ENCODE measurements around the gene YEATS2. TPM values are rescaled to one million over a fixed set of nuclear protein-coding genes. Genes with fewer than 3 reads are reported as not detected.

YEATS2 gene
- total RNA-seq, 2 experiments from 2014 or later = 68.2 to 77.2 TPM

GRCh38 chr3:183800243-183800863 lies 102.8 kb downstream of the YEATS2 start:
- no peak overlapping the region for H3K4me3 ChIP-seq (ENCODE audit: low read depth, low read length, poor library complexity, severe bottlenecking)
- no peak overlapping the region for H3K27ac ChIP-seq (ENCODE audit: low read depth, low read length, poor library complexity, severe bottlenecking)
- ChIA-PET CTCF (ENCODE audit: unreplicated experiment) (no interaction called here), POLR2A (interaction anchor here (1.1 kb wide), 1 partner anchor 60 kb away, joined by 6 read pairs; no protein-coding TSS in a partner anchor)
- BruUV-seq (replicated peaks) = no TSS peak
- H2AFZ ChIP-seq (ENCODE audit: low read length) = no peak overlapping the region
- H3K4me1 ChIP-seq (ENCODE audit: insufficient read depth, low read length, poor library complexity, severe bottlenecking) = no peaks in the 10 kb centered on the region
- no peaks in the 10 kb centered on the region for H3K79me2 ChIP-seq (ENCODE audit: insufficient read depth, low read depth, low read length)
- no peak for TF ChIP-seq EZH2phosphoT487 (IDR thresholded peaks at IDR 0.05; ENCODE audit: borderline replicate concordance, low read depth, low read length)
- TF ChIP-seq CTCF (conservative IDR thresholded peaks at IDR 0.05; ENCODE audit: low read length) = no peak
- no peaks in the 10 kb centered on the region for H4K20me1 ChIP-seq (ENCODE audit: insufficient read depth, low read length)
- H3K9me2 ChIP-seq (ENCODE audit: insufficient read depth, low read length) = no peaks in the 10 kb centered on the region
- H3K4me2 ChIP-seq (ENCODE audit: low read length) = no peak overlapping the region
- DNase-seq (ENCODE audit: low spot score) = no peak
- H3K9me3 ChIP-seq (ENCODE audit: low read length) = no peaks in the 10 kb centered on the region
- peaks cover 96% of the 10 kb centered on the region for H3K36me3 ChIP-seq (ENCODE audit: insufficient read depth, low read length)
- intact Hi-C loops (cut with micrococcal nuclease; ENCODE audit: unreplicated experiment) = no loop called here

- DNase-seq (ENCODE audit: low spot score) = no peak
These were observed 104.0 kb downstream of the YEATS2 start for GRCh38 chr3:183801601-183802000.

More at GRCh38 chr3:183801601-183802000, 104.0 kb downstream of the YEATS2 start:
- no peak overlapping the region for H3K4me3 ChIP-seq (ENCODE audit: low read depth, low read length, poor library complexity, severe bottlenecking)
- H3K4me1 ChIP-seq (ENCODE audit: insufficient read depth, low read length, poor library complexity, severe bottlenecking) = no peaks in the 10 kb centered on the region
- no peak overlapping the region for H3K4me2 ChIP-seq (ENCODE audit: low read length)
- TF ChIP-seq EZH2phosphoT487 (IDR thresholded peaks at IDR 0.05; ENCODE audit: borderline replicate concordance, low read depth, low read length) (no peak), CTCF (conservative IDR thresholded peaks at IDR 0.05; ENCODE audit: low read length) (no peak)
- intact Hi-C loops (cut with micrococcal nuclease; ENCODE audit: unreplicated experiment) = no loop called here
- no peaks in the 10 kb centered on the region for H3K9me3 ChIP-seq (ENCODE audit: low read length)
- no peaks in the 10 kb centered on the region for H4K20me1 ChIP-seq (ENCODE audit: insufficient read depth, low read length)
- POLR2A ChIA-PET = interaction anchor here (0.6 kb wide), 1 partner anchor 487 kb away, joined by 6 read pairs; no protein-coding TSS in a partner anchor
- peaks cover 98% of the 10 kb centered on the region for H3K36me3 ChIP-seq (ENCODE audit: insufficient read depth, low read length)
- no peak overlapping the region for H2AFZ ChIP-seq (ENCODE audit: low read length)
- BruUV-seq (replicated peaks) = no TSS peak
- H3K79me2 ChIP-seq (ENCODE audit: insufficient read depth, low read depth, low read length) = no peaks in the 10 kb centered on the region
- CTCF ChIA-PET (ENCODE audit: unreplicated experiment) = no interaction called here
- no peak overlapping the region for H3K27ac ChIP-seq (ENCODE audit: low read depth, low read length, poor library complexity, severe bottlenecking)
- no peaks in the 10 kb centered on the region for H3K9me2 ChIP-seq (ENCODE audit: insufficient read depth, low read length)

All from OCI-LY7 (cell line).